Myocyte (in vitro differentiated cells): ENCODE measurements around the gene ZYG11B. TPM values are rescaled to one million over a fixed set of nuclear protein-coding genes. Genes with fewer than 3 reads are reported as not detected.
A peak's percentile ranks its signal among the peaks of the same experiment; 100 is the strongest.
"Not testable (repeated sequence)": the region's sequence is repeated elsewhere in the genome, so short reads cannot be mapped to it uniquely, and the experiment has no call there.

Experiments
- DNase-seq: peaks from one replicate; pipeline ENCODE4 v3.0.0-alpha.2; 2012; ENCODE audit warnings: low read depth
- polyA plus RNA-seq: library from polyadenylated mRNA; unstranded; fragments of >200 nt; gene quantifications from one replicate; pipeline ENCODE4 v1.2.1, GENCODE V29; 2012; ENCODE audit warnings: missing spikeins
- total RNA-seq: library from RNA; depleted of rRNA; stranded (reverse); fragments of >200 nt; gene quantifications from 2 replicates; pipeline ENCODE4 v1.2.3, GENCODE V29; 2014

ZYG11B gene
- 39.8 and 57.3 TPM in 2 replicates for total RNA-seq
- polyA plus RNA-seq = 10.2 TPM

- DNase-seq = peak; percentile 90
Measured at GRCh38 chr1:52726265-52727113, at the start of gene ZYG11B. TSS of gene ZYG11B (plus strand) at chr1:52726453. CDS start at chr1:52726654, 201 bp downstream.

GRCh38 chr1:52677076-52677806 lies 49.0 kb upstream of the ZYG11B start:
- DNase-seq = no peak

GRCh38 chr1:52679048-52679447 lies 47.2 kb upstream of the ZYG11B start:
- peak; percentile 92 for DNase-seq

GRCh38 chr1:52679498-52679897 lies 46.8 kb upstream of the ZYG11B start:
- no peak for DNase-seq

GRCh38 chr1:52680353-52680752 lies 45.9 kb upstream of the ZYG11B start:
- no peak for DNase-seq

GRCh38 chr1:52681136-52681535 lies 45.1 kb upstream of the ZYG11B start:
- DNase-seq = no peak

- DNase-seq = no peak
Measured at GRCh38 chr1:52683367-52683940, 42.8 kb upstream of the ZYG11B start.

GRCh38 chr1:52684545-52684944 lies 41.7 kb upstream of the ZYG11B start:
- no peak for DNase-seq

GRCh38 chr1:52686261-52686751 lies 39.9 kb upstream of the ZYG11B start:
- DNase-seq = peak; percentile 75

GRCh38 chr1:52686830-52687229 lies 39.4 kb upstream of the ZYG11B start:
- DNase-seq = no peak

- peak; percentile 64 for DNase-seq
Measured at GRCh38 chr1:52691821-52692220, 34.4 kb upstream of the ZYG11B start.

- no peak for DNase-seq
Measured at GRCh38 chr1:52692697-52693096, 33.6 kb upstream of the ZYG11B start.

GRCh38 chr1:52693351-52693750 lies 32.9 kb upstream of the ZYG11B start:
- DNase-seq = not testable (repeated sequence)

- DNase-seq = no peak
Measured at GRCh38 chr1:52693843-52694242, 32.4 kb upstream of the ZYG11B start.

- DNase-seq = no peak
Measured at GRCh38 chr1:52695627-52696026, 30.6 kb upstream of the ZYG11B start.

GRCh38 chr1:52697795-52698674 lies 28.2 kb upstream of the ZYG11B start, which contains the start of gene COA7:
TSS of gene COA7 (minus strand) at chr1:52698347. CDS start at chr1:52698326, 21 bp downstream.
- DNase-seq = peak; percentile 90

- peak; percentile 97 for DNase-seq
Measured at GRCh38 chr1:52702886-52703787, 23.1 kb upstream of the ZYG11B start.

GRCh38 chr1:52706136-52706670 lies 20.1 kb upstream of the ZYG11B start:
- DNase-seq = peak; percentile 82
